HG02885 (cell line): ENCODE measurements around the gene SMYD5.
"Not testable (repeated sequence)": the region's sequence is repeated elsewhere in the genome, so short reads cannot be mapped to it uniquely, and the experiment has no call there.

ENCODE experiments used
- ATAC-seq: cut with Tn5 transposase; IDR thresholded peaks from one replicate; pipeline ENCODE4 v1.9.1; 2021; ENCODE audit warnings: mild to moderate bottlenecking; ENCODE audit not compliant: unreplicated experiment, poor library complexity

The SMYD5 gene

DNA sequence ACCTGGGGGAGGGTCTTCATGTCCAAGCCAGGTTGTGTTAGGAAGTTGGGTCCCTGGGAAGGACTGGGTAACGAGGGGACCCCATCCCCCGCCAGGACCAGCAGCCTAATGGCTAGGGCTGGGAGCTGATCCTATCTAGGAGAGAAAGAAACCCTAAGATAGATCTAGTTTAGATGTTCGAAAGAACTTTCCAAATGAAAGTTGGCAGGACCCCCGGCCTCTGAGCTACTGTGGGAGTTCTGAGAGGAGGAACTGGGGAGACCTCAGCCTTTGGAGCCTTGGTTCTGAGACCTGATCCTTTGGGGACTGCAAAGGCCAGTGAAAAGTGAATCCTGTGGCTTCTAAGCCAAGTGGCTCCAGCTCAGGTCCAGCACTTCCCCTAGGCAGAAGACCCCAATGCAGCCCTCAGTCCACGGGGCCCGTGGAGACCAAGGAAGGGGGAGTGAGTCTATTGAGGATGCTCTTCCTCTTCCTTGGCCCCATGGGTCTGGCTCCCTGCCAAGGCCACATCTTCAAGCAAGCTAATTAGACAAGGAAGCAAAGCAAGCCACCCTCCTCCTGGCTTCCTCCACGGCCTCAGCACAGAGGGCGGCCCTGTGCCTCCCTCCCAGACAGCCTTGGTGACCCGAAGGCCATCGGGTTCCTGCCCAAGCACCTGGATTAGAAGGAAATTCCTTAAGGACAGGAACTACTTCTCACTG is 43.5 kb downstream of the SMYD5 start:
- no peak for ATAC-seq

DNA sequence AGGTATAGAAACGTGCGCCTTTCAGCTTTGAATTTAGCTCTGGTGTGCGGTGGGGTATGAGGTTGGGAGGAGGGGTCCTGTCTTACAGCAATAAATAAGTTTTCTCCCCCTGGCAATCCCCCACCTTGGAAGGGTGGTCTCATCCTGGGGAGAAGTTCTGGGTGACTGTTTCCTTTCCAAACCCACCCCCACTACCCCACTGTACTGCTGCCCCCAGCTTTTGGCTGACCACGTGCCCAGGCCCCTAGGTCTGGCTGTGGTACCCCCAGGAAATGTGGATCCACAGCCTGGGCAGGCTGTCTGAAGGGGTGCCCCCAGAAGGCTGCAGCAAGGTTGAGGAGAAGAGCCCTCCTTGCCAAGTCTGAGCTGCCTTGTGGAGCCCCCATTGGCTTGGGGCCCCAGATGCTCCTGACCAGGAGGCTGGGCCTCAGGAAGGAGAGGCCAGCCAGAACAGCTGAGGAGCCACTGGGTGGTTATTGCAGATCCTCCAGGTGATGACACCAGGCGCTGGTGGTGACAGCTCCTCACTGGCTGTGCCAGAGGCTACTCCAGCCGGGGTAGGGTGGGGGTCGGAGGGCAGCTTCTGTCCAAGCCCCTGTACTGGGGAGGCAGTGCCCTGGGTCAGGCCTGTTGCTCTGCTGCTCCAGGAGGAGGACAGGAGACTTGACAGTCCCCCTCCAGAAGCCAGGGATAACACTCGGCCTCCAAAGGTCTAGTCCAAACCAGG is 44.3 kb downstream of the SMYD5 start:
- no peak for ATAC-seq

DNA sequence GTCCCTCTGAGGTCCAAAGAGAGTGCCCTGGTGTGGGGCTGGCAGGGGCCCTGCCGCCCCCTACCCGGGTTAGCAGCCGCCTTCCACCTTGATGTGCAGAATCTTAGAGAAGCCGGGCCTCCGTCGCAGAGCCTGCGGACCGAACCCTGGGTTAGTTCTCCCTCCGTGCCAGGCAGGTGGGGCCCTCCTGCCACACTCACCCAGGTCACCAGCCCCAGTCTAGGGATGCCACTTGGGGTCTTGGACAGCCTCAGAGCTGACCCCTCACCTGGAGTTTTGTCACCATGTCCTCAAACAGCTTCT is 44.8 kb downstream of the SMYD5 start:
- no peak for ATAC-seq

DNA sequence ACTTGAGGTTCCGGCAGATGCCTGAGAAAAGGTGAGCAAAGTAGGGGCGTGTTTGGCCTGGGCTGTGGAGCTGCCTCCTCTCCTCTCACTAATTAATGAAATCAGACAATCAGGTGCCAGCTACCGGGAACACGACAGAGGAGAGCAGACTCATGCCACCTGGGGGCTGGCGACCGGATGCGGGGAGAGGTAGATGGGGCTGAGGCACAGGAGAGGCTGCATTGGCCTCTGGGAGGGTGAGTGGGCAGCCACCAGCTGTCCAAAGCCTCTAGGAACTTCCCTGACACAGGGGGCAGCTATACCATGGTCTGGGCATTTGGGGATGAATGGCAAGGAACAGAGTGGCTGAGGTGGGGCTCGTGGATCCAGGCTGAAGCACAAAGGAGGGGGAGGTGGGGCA is 45.2 kb downstream of the SMYD5 start:
- no peak for ATAC-seq

DNA sequence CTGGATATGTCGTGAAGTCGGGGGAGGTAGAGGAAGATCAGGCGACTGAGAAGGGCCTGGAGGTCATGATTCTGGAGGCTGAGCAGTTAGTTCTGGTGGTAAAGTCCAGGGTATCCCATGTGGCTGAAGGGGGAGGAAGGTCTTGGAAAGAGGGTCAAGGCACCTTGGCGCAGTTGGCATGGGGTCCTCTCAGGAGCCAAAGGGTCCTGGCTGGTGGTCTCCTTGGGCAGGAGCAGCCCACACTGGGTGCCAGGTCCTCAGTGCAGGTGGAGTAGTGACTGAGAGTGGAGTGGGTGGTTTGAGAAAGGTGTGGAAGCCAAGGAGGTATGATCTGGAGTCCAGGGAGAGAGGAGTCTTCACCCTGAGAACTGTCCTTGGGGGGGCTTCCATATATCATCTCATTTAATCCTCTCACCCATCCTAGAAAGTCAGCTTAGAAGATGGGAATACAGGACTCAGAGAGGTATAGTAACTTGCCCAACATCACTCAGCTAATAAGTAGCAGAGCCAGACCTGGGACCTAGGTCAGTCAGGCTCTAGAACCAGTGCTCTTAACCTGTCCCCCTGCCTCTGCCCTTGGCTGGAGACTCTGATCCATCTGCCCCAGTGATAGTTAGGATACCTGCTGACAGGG is 45.8 kb downstream of the SMYD5 start:
- ATAC-seq = no peak

DNA sequence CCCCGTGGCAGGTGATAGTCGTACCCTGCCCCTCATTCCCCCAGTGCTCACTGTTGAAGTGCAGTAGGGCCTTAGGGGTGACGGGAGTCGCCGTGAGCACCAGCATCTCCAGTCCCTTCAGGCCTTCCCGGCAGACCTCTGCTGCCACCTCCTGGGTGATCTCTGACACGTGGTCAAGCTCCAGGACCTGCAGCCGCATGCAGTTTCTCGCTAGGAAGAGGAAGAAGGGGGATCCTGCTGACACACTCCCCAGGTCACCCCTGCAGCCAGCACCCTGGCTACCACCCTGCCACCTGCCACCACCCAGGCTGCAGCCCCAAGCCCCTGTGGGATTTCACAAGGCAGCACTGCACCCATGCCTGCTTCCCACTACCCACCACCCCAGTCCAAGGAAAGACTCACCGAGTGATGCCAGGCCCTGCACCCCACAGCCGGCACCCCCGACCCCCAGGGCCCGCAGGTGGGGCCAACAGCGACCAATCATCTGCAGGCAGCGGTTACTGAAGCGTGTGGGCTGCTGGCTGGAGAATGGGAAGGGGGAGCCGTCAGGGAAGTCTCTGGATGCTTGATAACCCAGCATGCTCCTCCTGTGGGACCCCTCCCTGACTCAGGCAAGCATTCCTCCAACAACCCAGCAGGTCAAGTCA is 46.4 kb downstream of the SMYD5 start:
- no peak for ATAC-seq

DNA sequence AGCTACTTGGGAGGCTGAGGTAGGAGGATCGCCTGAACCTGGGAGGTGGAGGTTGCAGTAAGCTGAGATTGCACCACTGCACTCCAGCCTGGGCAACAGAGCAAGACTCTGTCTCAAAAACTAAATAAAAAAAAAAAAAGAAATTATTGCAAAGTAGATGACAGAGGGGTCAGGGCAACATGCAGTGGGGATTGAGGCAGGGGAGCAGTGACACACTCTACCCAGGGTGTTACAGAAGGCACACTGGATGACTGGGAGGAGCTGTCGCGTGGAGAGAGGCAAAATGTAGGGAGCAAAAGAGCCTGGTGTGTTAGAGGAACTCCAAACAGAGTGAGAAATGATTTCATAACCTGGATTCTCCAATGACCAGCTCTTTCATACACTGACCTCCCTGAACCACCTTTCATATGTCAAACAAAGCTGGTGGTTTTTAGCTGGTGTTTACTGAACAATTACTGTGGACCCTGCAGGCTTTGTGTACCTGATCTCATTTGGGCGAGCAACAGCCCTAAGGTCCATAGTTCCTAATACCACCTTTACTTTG is 48.1 kb downstream of the SMYD5 start:
- no peak for ATAC-seq

DNA sequence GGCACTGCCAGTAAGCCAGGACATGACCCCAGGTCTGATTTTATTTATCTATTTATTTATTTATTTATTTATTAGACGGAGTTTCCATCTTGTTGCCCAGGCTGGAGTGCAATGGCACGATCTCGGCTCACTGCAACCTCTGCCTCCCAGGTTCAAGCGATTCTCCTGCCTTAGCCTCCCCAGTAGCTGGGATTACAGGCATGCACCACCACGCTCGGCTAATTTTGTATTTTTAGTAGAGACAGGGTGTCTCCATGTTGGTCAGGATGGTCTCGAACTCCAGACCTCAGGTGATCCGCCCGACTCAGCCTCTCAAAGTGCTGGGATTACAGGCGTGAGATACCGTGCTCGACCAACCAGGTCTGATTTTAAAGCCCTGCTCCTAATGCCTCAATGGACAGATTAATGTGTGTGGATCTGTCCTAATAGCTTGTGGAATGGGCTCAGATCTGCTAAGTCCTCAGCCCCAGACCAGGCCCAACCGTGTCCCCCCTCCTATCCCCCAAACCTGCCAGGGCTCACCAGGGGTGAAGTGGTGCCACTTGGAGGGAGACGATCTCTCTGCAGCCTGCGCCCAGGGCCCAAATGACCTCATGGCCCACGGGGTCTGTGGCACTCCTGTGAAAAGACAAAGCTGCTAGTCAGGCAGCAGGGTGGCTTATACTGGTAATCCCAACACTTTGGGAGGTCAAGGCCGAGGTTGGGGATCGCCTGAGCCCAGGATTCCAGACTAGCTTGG is 48.8 kb downstream of the SMYD5 start:
- not testable (repeated sequence) for ATAC-seq

DNA sequence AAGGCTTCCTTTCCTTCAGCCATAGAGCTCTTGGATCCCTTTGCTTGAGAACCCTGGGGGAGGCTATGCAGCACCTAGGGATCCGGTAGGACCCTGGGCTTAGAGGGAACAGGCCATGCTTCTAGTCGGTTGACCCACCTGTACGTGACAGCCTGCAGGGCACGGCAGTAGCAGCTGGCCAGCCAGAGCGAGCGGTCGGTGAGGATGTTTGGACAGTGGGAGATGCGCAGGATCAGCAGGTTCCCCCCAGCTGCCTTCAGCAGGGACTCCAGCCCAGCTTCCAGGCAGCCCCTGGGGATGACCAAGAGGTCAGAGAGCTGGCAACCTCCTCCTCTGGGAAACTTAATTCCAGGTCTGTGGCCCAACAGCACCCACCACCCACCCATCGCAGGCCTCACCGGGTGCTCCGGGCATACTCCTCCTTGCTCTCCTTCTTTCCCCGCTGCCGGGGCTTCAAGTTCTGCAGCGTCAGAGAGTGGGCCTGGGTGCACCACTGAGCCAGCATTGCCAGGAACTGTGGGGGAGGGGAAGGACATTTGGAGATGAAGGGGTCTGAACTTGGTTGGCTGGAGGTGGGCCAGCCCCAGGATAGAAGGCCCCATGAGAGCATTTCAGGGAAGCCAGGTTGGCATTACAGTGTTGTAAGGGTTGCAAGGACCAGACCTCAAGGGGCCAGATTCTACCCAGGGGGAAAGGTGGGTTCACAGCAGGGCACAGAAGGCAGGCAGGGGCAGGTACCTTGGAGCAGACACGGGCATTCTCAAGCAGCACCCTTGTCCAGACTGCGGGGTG is 49.7 kb downstream of the SMYD5 start:
- no peak for ATAC-seq

DNA sequence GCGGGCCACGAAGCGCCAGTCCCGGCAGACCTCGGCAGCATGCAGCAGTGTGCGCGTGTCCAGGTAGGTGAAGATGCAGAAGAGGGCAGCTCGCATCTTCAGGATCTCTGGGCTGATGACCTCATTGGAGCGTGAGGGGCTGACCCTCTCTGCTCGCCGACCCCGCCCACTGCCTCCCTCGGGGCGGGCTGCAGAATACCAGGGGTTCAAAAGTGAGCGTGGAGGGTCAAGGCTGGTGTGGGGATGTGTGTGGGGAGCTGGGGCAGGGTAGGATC is 50.2 kb downstream of the SMYD5 start:
- no peak for ATAC-seq

DNA sequence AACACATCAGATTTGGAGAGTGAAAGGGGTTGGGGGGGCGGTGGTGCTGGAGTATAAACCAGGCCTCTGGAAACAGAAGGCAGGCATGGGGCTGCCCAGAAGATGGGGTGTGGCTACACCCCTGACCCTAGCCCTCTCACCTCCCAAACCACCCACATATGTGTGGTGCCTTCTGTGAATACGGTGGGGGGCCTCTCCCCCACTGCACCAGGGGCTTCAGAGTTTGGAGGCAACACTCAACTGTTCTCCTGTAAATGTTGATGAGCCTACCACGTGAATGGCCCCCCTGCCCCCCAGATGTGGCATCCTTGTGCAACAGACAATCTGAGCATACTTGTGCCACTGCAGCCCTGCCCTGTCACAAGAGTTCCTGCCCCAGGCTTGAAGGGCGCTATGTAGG is 50.7 kb downstream of the SMYD5 start:
- ATAC-seq = no peak

DNA sequence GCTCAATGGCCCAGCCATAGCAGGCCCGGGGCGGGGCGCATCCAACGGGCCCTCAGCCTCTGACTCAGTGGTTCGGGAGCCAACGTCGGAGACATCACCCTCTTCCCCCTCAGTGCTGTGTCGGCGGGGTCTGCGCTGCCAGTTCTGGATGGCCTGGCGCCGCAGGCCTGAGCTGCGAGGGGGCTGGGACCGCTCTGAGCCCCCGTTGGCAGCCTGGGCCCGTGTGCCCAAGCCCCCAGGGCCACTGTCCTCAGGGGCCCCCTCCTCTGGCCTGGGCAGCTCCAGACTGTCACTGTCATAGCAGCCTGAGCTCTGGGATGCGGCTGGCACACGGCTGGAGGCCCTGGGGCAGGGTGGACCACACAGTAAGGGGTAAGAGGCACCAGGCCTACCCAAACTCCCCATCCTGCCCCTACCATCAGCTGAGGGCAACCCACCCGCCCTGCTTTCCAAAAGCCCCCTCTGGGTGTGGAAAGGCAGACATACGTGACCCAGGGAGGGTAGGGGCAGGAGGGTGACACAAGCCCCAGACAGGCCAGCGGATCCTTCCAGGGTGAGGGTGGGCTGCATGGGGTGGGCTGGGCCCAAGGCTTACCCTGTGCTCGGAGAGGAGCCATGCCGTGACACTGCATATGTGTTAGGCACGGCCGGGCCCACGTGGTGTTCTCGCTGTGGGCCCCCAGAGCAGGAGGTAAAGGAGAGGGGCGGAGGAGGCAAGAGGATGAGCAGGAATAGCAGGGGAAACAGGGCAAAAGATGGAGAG is 51.4 kb downstream of the SMYD5 start:
- no peak for ATAC-seq

DNA sequence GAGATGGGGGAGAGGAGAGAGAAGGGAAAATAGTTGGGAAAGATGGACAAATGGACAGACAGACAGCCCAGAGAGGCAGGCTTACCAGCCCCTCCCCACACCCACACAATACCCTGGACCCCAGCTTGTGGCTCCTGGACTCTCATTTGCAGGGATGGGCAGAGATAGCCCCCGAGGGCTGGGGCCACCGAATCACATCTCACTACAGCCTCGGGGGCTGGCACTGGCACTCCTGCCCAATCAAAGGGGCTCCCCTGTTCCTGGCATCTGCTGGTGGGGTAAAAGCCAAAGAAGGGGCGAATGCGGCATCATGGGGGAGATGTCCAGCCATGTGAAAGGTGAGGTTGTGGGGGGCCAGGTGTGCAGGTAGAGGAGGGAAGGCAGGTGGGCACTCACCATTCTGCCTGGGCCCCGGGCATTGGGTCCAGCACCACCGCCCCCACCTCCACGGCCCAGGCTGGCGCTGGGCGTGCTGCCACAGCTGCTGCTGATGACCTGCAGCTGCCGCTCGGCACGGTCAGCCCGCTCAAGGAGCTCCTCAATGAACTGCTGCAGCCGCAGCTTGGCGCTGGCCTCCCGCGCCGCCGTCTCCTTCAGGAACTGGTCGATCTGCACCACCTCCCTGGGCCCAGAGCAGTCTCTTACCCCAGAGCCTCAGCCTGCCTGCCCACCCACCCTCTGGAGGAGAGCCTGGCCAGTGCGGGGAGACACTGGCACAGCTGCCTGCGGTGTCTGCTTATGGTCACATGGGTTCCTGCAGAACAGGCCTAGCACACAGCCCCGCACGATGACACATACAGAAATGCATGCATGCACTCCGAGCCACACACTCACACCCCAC is 52.2 kb downstream of the SMYD5 start:
- ATAC-seq = no peak

DNA sequence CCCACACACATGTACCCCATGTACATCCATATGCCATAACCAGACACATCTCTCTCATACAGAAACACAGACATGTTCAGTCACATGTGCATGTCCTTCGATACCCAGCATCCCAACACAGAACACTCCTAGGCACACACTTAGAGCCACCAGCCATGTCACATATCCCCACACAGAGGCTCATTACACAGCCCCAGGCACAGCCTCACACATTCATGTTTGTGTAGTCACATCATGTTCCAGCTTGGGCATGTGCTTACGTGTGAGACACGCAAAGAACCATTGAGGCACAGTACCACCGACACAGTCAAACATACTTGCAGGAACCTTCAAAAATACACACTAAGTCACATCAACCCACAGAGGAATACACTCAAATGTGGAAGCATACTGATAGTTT is 53.0 kb downstream of the SMYD5 start:
- ATAC-seq = no peak

DNA sequence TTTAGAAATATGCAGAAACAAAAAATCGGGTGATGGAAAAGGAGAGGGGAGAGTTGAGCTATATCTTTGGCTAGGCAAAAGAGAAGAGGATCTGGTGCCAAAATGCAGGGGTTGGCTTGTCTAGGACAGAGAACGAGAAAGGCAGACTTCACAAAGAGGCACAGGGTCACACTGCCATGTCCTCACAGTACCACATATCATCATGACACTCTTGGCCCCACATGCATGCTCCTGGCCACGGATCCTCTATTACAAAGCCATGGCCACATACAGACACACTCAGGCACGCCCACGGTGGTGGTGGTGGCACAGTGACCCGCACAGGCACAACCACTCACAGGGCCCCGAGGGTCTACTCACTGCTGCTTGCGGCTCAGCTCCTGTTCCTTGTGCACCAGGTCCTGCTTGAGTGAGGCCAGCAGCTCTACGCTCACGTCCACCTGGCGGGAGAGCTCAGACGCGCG is 54.4 kb downstream of the SMYD5 start:
- no peak for ATAC-seq

DNA sequence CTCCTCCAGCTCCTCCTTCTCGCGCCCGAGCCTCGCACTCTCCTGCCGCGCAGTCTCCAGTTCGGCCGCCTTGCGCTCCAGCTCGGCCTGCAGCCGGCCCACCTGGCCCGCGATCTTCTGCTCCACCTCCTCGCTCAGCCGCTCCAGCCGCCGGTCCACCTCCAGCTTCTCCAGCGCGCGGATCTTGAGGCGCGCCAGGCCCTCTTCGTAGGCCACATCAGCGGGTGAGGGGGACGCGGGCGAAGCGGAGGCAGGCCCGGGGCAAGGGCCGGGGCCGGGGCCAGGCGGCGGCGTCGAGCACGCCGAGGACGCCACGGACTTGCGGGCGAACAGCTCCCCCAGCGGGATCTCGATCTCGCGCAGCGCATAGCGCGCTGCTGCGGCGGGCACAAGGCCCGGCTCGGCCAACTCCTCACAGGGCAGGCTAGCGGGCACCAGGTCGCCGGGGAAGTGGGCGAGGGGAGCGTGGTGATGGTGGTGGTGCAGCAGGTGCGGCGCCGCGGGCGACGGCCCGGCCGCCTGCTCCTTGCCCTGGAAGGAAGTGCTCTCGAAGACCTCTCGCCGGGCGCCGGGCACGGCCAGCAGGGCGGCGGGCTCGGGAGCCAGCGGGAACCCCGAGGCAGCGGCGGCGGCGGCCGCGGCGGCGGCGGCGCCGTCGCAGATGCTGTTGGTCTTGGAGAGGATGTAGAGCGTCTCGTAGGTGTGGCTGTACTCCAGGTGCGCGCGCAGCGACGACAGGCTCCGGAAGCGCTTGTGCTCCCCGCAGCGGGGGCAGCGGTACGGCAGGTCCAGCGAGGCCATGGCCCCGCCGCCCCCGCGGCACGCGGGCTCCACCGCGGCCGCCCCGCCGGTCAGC is 55.0 kb downstream of the SMYD5 start:
- ATAC-seq = no peak
